K562 (cell line): ENCODE measurements around the gene TYR. TPM values are rescaled to one million over a fixed set of nuclear protein-coding genes. Genes with fewer than 3 reads are reported as not detected.

Experiments used
- ATAC-seq: fragments of 200-7000 bp; cut with Tn5 transposase; 3 replicates; pipeline ENCODE4 v1.9.1; 2020; ENCODE audit warnings: moderate library complexity
- BruUV-seq: library from RNA; stranded (reverse); fragments of 400-500 nt; replicated peaks from 2 replicates; lab custom pipeline; 2021; lab: Mats Ljungman, UMichigan
- CTCF ChIA-PET: fragments of 300-600 bp; formaldehyde crosslinking; extraction: SDS; loops from one replicate; lab custom pipeline; 2021; ENCODE audit warnings: low intra/inter-chr PET ratio; lab: Yijun Ruan, JAX
- POLR2A ChIA-PET: fragments of 300-600, 350-650 bp; sonication (Branson Sonifier 250); formaldehyde crosslinking; extraction: SDS; loops from one replicate; lab custom pipeline; 2021; ENCODE audit warnings: antibody characterized with exemption, inconsistent platforms; lab: Yijun Ruan, JAX
- DNase-seq, 4 experiments: peaks; one replicate each; pipeline versions ENCODE4 v3.0.0 to v3.0.0-alpha.2; 2011 to 2018; ENCODE audit warnings: low spot score in 3 of 4, mixed read lengths in 3 of 4; ENCODE audit errors: extremely low read depth in 1 of 4
- FAIRE-seq: peaks from 2 replicates; lab custom pipeline; 2011; peaks lifted over from hg19 to GRCh38; lab: Jason Lieb, UNC
- H2AFZ ChIP-seq: 2 replicates; pipeline ENCODE4 v1.6.0; 2011; ENCODE audit warnings: low read depth, low read length, control low read depth, inconsistent platforms
- H3K27ac ChIP-seq: fragments of 200-600 bp; 3 replicates; pipeline ENCODE4 v1.8.0; 2011; ENCODE audit warnings: low read depth, mild to moderate bottlenecking, control low read depth, inconsistent platforms, low read length, moderate library complexity, mixed read lengths; ENCODE audit errors: extremely low read depth
- H3K27me3 ChIP-seq, 2 experiments: fragments of 300-600 bp in 1 of 2; 2 replicates in 1 of 2; 3 replicates in 1 of 2; pipeline versions ENCODE4 v1.6.0 to v1.8.0; 2011; ENCODE audit warnings: inconsistent platforms in 2 of 2, low read length in 2 of 2, mild to moderate bottlenecking in 1 of 2, mixed read lengths in 1 of 2, moderate library complexity in 1 of 2; ENCODE audit not compliant: control insufficient read depth in 2 of 2, insufficient read depth in 2 of 2
- H3K36me3 ChIP-seq: fragments of 300-600 bp; 3 replicates; pipeline ENCODE4 v1.8.0; 2011; ENCODE audit warnings: mild to moderate bottlenecking, low read length, inconsistent platforms; ENCODE audit not compliant: control insufficient read depth, insufficient read depth
- H3K4me1 ChIP-seq, 2 experiments: fragments of 200-600 bp in 1 of 2; replicated peaks in 1 of 2; 2 replicates in 1 of 2; 3 replicates in 1 of 2; pipeline versions ENCODE4 v1.5.1 to v1.8.0; 2011; ENCODE audit warnings: inconsistent platforms in 2 of 2, low read length in 2 of 2, mild to moderate bottlenecking in 1 of 2, mixed read lengths in 1 of 2, moderate library complexity in 1 of 2; ENCODE audit not compliant: control insufficient read depth in 2 of 2, insufficient read depth in 2 of 2
- H3K4me2 ChIP-seq: 2 replicates; pipeline ENCODE4 v1.6.1; 2011; ENCODE audit warnings: low read length, control low read depth, inconsistent platforms, mixed read lengths; ENCODE audit not compliant: insufficient read depth
- H3K4me3 ChIP-seq: fragments of 200-600 bp; sonication (generic), shearing (Covaris generic); 2 replicates; pipeline ENCODE4 v1.5.1; 2016; ENCODE audit warnings: control low read depth, inconsistent platforms
- H3K79me2 ChIP-seq: fragments of 200-600 bp; 3 replicates; pipeline ENCODE4 v1.8.0; 2011; ENCODE audit warnings: low read length, inconsistent platforms; ENCODE audit not compliant: control insufficient read depth, insufficient read depth
- H3K9ac ChIP-seq, 2 experiments: 2 replicates each; pipeline versions ENCODE4 v1.6.0 to v1.6.1; 2011; ENCODE audit warnings: low read depth in 2 of 2, low read length in 2 of 2, control low read depth in 1 of 2, inconsistent platforms in 1 of 2, mild to moderate bottlenecking in 1 of 2, mixed read lengths in 1 of 2; ENCODE audit not compliant: insufficient read depth in 1 of 2
- H3K9me1 ChIP-seq: one replicate; pipeline ENCODE4 v1.6.0; 2011; ENCODE audit warnings: inconsistent platforms, mild to moderate bottlenecking, low read length, moderate library complexity; ENCODE audit not compliant: control insufficient read depth, insufficient read depth
- H3K9me3 ChIP-seq: replicated peaks from 2 replicates; pipeline ENCODE4 v1.5.1; 2011; ENCODE audit warnings: low read depth, low read length, inconsistent platforms; ENCODE audit not compliant: control insufficient read depth, insufficient read depth
- H4K20me1 ChIP-seq: replicated peaks from 2 replicates; pipeline ENCODE4 v1.6.1; 2011; ENCODE audit warnings: low read length, inconsistent platforms, mixed read lengths; ENCODE audit not compliant: control insufficient read depth, insufficient read depth
- CREB1 ChIP-seq, 2 experiments: sonication (generic) in 1 of 2; formaldehyde crosslinking in 1 of 2; IDR thresholded peaks; 2 replicates each; pipeline versions ENCODE4 v1.6.1 to v1.8.0; 2012 to 2022; ENCODE audit warnings: inconsistent platforms in 1 of 2, mild to moderate bottlenecking in 1 of 2, missing genetic modification reagents in 1 of 2, moderate library complexity in 1 of 2
- E2F6 ChIP-seq, 2 experiments: IDR thresholded peaks; 2 replicates each; pipeline ENCODE4 v1.6.1; 2011; ENCODE audit warnings: borderline replicate concordance in 1 of 2, control low read depth in 1 of 2, low read depth in 1 of 2, low read length in 1 of 2, mild to moderate bottlenecking in 1 of 2, mixed read lengths in 1 of 2, moderate library complexity in 1 of 2; ENCODE audit not compliant: insufficient read depth in 1 of 2, insufficient read length in 1 of 2, poor library complexity in 1 of 2, severe bottlenecking in 1 of 2; ENCODE audit errors: extremely low read depth in 1 of 2
- E2F8 ChIP-seq: fragments of 450-650 bp; IDR thresholded peaks from 2 replicates; pipeline ENCODE4 v1.7.1; 2018; ENCODE audit warnings: mild to moderate bottlenecking, low read depth; ENCODE audit not compliant: partially characterized antibody
- FUS ChIP-seq: fragments of 200-400 bp; formaldehyde crosslinking; optimal IDR thresholded peaks from 2 replicates; pipeline ENCODE3; 2017; ENCODE audit warnings: low read depth, low read length
- ZBTB1 ChIP-seq: sonication (generic); formaldehyde crosslinking; IDR thresholded peaks from 2 replicates; pipeline ENCODE4 v1.8.1; 2023; ENCODE audit warnings: missing genetic modification reagents, low read depth, mild to moderate bottlenecking, borderline replicate concordance
- ZNF224 ChIP-seq: sonication (generic); formaldehyde crosslinking; IDR thresholded peaks from 2 replicates; pipeline ENCODE4 v1.8.0; 2022; ENCODE audit warnings: mild to moderate bottlenecking, missing genetic modification reagents
- WGBS: fragments of 100-300 bp; shearing (Covaris generic); methylation state at CpG from one replicate; pipeline ENCODE4 v1.1.6; 2016; ENCODE audit warnings: low coverage, mixed read lengths; ENCODE audit not compliant: insufficient coverage; ENCODE audit errors: missing lambda C conversion rate; 5-methylcytosine and 5-hydroxymethylcytosine counted together
- in situ Hi-C: fragments of 300-500 bp; cut with MboI; formaldehyde crosslinking; loops from 4 replicates; pipeline ENCODE4 v1.15.0; 2018; ENCODE audit warnings: inconsistent platforms, mixed read lengths
- intact Hi-C: fragments of 100-400 bp; cut with micrococcal nuclease; formaldehyde crosslinking; loops from 2 replicates; pipeline ENCODE4 v1.14.2; 2022
- polyA plus RNA-seq, 8 experiments: library from polyadenylated mRNA; depleted of rRNA in 4 of 8; stranded (reverse) in 5 of 8; unstranded in 3 of 8; fragments of >200 nt; fragmentation: Nextera tagmentation in 2 of 8; fragmentation: Illumina TruSeq in 1 of 8; extraction: Ambion mirVana in 2 of 8; extraction: Trizol in 1 of 8; gene quantifications; 2 replicates each; pipeline versions ENCODE4 v1.2.1 to v1.2.3, GENCODE V29; 2011 to 2014; ENCODE audit warnings: inconsistent platforms in 1 of 8, missing spikeins in 1 of 8
- total RNA-seq, 7 experiments: library from RNA; depleted of rRNA in 6 of 7; stranded (reverse); fragments of >200 nt in 6 of 7; fragmentation: Illumina TruSeq in 2 of 7; extraction: Trizol in 2 of 7; gene quantifications; 2 replicates each; pipeline versions ENCODE4 v1.2.1 to v1.2.3, GENCODE V29; 2011 to 2021; ENCODE audit warnings: low replicate concordance in 1 of 7

The TYR gene
- total and polyA plus RNA-seq, 9 of the 15 experiments (the other 6 are each of a cell fraction or from before 2014, with no cell fraction given), result not detected

- Histone ChIP-seq H3K4me1 (no peaks in the 10 kb centered on the region), H3K9ac (no peak overlapping the region), H2AFZ (no peak overlapping the region), H3K4me2 (no peak overlapping the region), H3K27ac (no peak overlapping the region), H3K9me1 (no peaks in the 10 kb centered on the region), H4K20me1 (no peaks in the 10 kb centered on the region), H3K27me3 (no peaks in the 10 kb centered on the region), H3K9me3 (no peaks in the 10 kb centered on the region), H3K79me2 (no peaks in the 10 kb centered on the region), H3K4me3 (no peak overlapping the region), H3K36me3 (no peaks in the 10 kb centered on the region)
- BruUV-seq, result no TSS peak
- FAIRE-seq (no peak), DNase-seq (no peak), ATAC-seq (no peak)
- ChIA-PET POLR2A (no interaction called here), CTCF (no interaction called here)
- intact Hi-C loops, result no loop called here
- WGBS, result 0% methylated on average over 2 of the region's 2 CpGs
- in situ Hi-C loops, result no loop called here
- TF ChIP-seq FUS (no peak), E2F8 (no peak), ZNF224 (CRISPR knock-in tag) (no peak), E2F6 (IDR thresholded peaks at IDR 0.05; ENCODE audit: borderline replicate concordance in 1 of 2, extremely low read depth in 1 of 2, insufficient read depth in 1 of 2, insufficient read length in 1 of 2, low read depth in 1 of 2, low read length in 1 of 2, poor library complexity in 1 of 2, severe bottlenecking in 1 of 2) (no peak), ZBTB1 (CRISPR knock-in tag) (no peak), CREB1 (IDR thresholded peaks at IDR 0.05) (no peak), CREB1 (CRISPR knock-in tag; IDR thresholded peaks at IDR 0.05) (no peak)
These were observed 1.9 kb upstream of the TYR start for GRCh38 chr11:89175796-89176195.
